ENCODE measurements around the gene BPIFA2.

BPIFA2 gene

DNA sequence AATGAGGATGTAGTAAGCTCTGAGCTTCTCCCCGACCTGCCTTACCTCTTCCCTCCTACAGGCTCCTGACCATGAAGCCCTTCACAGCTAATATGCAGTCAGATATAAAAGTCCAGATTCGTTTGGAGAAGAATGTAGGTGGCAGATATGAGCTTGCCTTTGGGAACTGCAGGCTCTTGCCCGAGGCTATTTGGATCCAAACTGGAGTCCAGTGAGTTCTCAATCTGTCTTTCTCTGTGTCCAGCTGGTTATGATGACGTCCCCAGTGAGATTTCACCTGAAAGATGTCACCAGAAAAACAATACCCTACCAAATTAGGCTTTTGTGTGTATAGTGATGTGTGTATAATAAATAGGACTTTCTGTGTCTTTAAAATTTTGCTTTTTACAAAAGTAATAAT is 34.5 kb downstream of the BPIFA2 start:
- no peak for DNase-seq (ENCODE audit: low spot score)

DNA sequence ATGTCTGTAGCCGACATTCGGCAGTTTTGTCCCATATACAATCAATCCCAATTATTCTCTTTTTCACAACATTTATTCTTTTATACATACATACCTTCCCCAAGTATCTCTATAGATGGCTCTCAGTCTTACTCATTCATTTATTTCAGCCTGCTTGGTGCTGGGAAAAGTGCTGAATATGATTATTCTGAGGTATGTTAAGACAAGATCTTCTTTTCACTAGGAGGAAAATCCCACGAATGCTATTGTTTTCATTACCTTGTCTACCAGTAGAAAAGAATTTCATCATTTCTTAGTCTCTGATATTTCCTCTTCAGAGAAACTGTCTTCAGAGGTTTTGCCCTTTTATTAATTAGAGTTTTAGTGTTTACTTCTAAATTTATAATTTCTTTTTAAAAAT is 35.5 kb downstream of the BPIFA2 start:
- DNase-seq (ENCODE audit: low spot score) = no peak

- DNase-seq (ENCODE audit: low spot score) = peak; percentile 56
Observed at GRCh38 chr20:33209789-33210188, 41.8 kb downstream of the BPIFA2 start.

GRCh38 chr20:33210371-33210770 is 42.4 kb downstream of the BPIFA2 start:
- DNase-seq (ENCODE audit: low spot score) = no peak

DNA sequence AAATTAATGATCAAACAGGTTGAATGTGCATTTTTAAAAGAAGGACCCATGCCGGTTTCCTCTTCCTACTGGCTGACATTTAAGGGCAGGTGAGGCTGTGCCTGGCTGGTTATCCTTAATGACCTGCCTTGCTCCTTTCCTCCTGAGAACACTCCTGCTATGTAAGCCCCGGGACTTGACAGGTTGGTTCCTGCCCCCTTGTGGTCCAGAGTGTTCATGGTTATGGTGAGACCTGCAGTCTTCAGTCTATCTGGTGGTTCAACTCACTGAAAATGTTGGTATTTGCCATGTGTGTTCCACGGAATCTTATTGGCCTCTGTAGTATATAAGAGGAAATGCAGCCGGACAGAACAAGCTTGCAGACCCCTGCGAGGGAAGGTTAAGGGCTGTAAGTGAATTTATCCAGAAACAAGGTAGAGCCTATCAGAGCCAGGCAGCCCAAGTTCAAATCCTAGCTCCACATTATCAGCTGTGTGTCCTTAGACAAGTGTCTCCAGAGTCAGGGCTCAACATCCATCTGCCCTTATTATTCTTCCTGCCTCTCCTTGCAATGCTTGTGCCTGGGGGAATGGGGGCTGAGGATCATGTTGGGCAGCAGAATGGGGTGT is 44.0 kb downstream of the BPIFA2 start:
- peak; percentile 4 for DNase-seq (ENCODE audit: low spot score)

GRCh38 chr20:33217052-33217451 is 49.1 kb downstream of the BPIFA2 start, which contains the start of gene BPIFA3:
TSS of gene BPIFA3 (plus strand) at chr20:33217352. CDS start at chr20:33217537, 185 bp downstream.
- no peak for DNase-seq (ENCODE audit: low spot score)

GRCh38 chr20:33224399-33224798 is 56.4 kb downstream of the BPIFA2 start:
- no peak for DNase-seq (ENCODE audit: low spot score)

GRCh38 chr20:33229843-33230242 is 61.9 kb downstream of the BPIFA2 start:
- DNase-seq (ENCODE audit: low spot score) = no peak

Measured in kidney capillary endothelial cell (primary cell).